ENCODE measurements around the gene AQP10. TPM values are rescaled to one million over a fixed set of nuclear protein-coding genes. Genes with fewer than 3 reads are reported as not detected.

Gene AQP10
- total RNA-seq, 2 experiments from 2014 or later: not detected

DNA sequence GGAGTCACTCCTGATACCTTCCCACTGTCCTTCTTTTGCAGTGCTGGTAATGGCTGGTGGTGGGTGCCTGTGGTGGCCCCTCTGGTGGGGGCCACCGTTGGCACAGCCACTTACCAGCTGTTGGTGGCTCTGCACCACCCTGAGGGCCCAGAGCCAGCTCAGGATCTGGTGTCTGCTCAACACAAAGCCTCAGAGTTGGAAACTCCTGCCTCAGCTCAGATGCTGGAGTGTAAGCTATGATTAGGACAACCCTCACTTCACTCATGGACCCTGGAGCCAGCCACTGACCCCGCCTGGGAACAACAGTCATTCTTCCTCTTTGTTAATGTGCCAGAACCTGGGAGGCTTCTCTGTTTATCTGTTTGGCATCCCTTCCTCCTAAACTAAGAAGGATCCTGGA lies 3.3 kb downstream of the AQP10 start:
- H3K4me3 Mint-ChIP-seq: peak overlapping the region; percentile 99
- no peaks in the 10 kb centered on the region for H3K9me3 Mint-ChIP-seq (ENCODE audit: low read depth)
- peaks cover 32% of the 10 kb centered on the region for H3K4me1 Mint-ChIP-seq
- peak overlapping the region; percentile 19 for H3K27ac Mint-ChIP-seq
- ChIA-PET CTCF (interaction anchor here (0.6 to 5.9 kb wide), 11 partner anchors 10 to 357 kb away, joined by 3 to 99 read pairs (median 4); no protein-coding TSS in a partner anchor), POLR2A (interaction anchor here (1.4 kb wide), 1 partner anchor 11 kb away, joined by 6 read pairs; no protein-coding TSS in a partner anchor)
- ATAC-seq: no peak
- H3K36me3 Mint-ChIP-seq (ENCODE audit: low read depth): peaks cover under 1% of the 10 kb centered on the region
- no peaks in the 10 kb centered on the region for H3K27me3 Mint-ChIP-seq
- no peak for DNase-seq
- intact Hi-C loops (cut with DNase I, micrococcal nuclease): loop anchor here in 1 of 2 experiments (1.0 to 2.0 kb wide), 6 partner anchors 11 to 677 kb away; partner anchors contain the start of gene ILF2

DNA sequence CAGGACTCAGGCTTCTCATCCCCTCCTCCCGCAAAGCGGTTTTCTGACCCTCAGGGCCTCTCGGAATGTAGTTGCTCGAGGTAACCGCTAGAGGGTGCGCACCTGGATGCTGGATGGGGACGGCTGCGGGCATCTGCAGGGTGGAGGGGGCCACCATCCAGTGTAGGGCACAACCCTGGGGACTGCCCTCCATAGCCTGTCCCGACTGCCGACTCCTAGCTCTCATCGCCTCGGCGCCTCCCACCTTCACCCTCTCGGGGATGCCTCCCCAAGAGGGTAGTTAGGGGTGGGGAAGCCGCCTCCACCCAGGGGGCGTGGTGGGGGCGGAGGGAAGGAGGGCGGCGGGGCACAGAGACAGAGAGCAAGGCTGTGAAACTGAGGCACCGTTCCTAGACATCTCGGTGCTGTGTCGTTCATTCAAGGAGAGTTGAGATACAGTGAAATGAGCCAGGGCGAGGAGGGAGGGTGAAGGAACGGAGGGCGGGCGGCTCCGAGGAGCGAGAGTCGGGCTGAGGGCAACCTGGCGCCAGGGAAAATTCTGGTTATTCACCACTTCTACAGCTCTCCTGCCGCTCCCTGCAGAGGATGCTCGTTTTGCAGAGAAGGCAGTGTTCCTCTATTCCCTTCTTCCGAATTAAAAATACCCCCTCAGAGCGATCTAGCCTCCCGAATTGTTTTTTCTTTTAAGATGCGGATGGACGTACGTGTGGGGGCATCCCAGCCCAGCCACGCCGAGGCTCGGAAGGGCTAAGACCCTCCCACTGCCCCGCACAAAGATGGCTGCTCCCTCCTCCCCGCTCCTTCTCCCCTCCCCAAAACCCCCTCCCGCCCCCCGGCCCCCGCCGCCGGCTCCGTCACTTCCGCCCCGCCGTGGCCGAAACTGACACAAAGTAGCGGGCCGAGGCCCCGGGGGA lies 4.0 kb downstream of the AQP10 start, which contains the start of gene ATP8B2:
Gene ATP8B2, plus strand, starts transcription at position 857 of the 914 bp plus-strand sequence. CDS start 2,617 bp downstream, outside the sequence.
- peak within 1 kb of the TSS; percentile 94 for H3K27ac Mint-ChIP-seq
- POLR2A ChIA-PET: interaction anchor here (1.4 kb wide), 1 partner anchor 10 kb away, joined by 6 read pairs; no protein-coding TSS in a partner anchor
- DNase-seq: peak; percentile 92
- peaks cover 4% of the 10 kb centered on the region for H3K36me3 Mint-ChIP-seq (ENCODE audit: low read depth)
- intact Hi-C loops (cut with DNase I, micrococcal nuclease): loop anchor here (1.0 to 5.0 kb wide), 9 partner anchors 10 to 676 kb away; partner anchors contain the start of genes ILF2 (in 1 of the 2), RPS27 (in 1 of the 2) and UBAP2L (in 1 of the 2)
- no peaks in the 10 kb centered on the region for H3K9me3 Mint-ChIP-seq (ENCODE audit: low read depth)
- H3K4me1 Mint-ChIP-seq: peaks cover 39% of the 10 kb centered on the region
- peak within 1 kb of the TSS; percentile 99 for H3K4me3 Mint-ChIP-seq
- CTCF ChIA-PET: interaction anchor here (0.6 to 5.9 kb wide), 16 partner anchors 9 to 221 kb away, joined by 3 to 99 read pairs (median 4); no protein-coding TSS in a partner anchor
- H3K27me3 Mint-ChIP-seq: no peaks in the 10 kb centered on the region
- ATAC-seq: peak; percentile 70

DNA sequence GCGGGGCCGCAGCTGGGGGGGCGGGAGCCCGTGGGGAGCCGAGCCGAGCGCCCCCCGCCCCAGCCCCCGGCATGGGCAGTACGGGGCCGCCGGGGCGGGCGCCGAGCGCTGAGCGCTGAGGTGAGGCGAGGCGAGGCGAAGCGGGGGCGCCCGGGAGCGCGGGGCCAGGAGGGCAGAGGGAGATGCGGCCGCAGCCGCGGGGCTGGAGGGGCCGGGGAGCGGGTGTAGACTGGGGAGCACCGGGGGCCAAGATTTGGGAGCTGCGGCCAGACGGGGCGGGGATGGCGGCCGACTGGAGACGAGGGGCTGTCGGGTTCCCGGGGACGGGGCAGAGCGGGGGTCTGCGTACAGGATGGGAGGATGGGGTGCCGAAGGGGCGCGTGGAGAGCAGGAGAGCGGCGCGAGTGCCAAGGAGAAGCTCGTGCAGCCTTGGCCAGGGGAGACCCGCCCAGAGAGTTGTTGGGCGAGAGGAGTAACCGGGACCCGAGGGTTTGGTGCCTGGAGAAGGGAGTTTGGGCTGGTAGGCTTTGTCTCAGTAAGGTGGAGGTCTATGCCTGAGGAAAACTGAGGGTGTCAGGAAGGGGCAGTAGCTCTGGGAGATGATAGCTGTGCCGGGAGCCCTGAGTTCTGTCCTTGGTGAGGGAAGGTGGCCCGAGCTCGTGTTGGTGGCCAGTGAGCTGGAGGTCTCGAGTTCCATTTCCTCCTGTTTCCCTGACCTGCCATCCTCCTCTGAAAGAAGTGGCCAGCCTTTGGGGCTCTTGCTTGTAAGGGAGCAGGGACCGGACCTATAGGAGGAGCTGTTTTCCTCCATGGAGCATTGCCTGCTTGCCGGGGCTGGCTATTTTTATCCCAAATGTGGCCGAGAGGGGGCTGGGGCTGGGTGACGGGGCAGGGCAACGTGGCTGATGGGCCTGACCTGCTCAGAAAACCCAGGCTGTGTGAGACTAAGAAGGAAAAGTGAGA lies 5.0 kb downstream of the AQP10 start:
- Mint-ChIP-seq H3K4me1 (peaks cover 48% of the 10 kb centered on the region), H3K9me3 (ENCODE audit: low read depth) (no peaks in the 10 kb centered on the region), H3K36me3 (ENCODE audit: low read depth) (peaks cover 8% of the 10 kb centered on the region), H3K27me3 (no peaks in the 10 kb centered on the region), H3K4me3 (peak overlapping the region; percentile 99), H3K27ac (peak overlapping the region; percentile 94)
- ATAC-seq (peak; percentile 7), DNase-seq (peak; percentile 74)
- CTCF ChIA-PET: interaction anchor here (0.6 to 5.9 kb wide), 22 partner anchors 8 to 220 kb away, joined by 3 to 99 read pairs (median 4); no protein-coding TSS in a partner anchor
- intact Hi-C loops (cut with DNase I, micrococcal nuclease): loop anchor here (1.0 to 5.0 kb wide), 7 partner anchors 106 to 675 kb away; partner anchors contain the start of genes ILF2 (in 1 of the 2), RPS27 (in 1 of the 2), UBAP2L (in 1 of the 2) and UBE2Q1 (in 1 of the 2)
- POLR2A ChIA-PET: interaction anchor here (0.6 to 1.2 kb wide), 3 partner anchors 9 to 663 kb away, joined by 3 to 6 read pairs (median 6); no protein-coding TSS in a partner anchor

DNA sequence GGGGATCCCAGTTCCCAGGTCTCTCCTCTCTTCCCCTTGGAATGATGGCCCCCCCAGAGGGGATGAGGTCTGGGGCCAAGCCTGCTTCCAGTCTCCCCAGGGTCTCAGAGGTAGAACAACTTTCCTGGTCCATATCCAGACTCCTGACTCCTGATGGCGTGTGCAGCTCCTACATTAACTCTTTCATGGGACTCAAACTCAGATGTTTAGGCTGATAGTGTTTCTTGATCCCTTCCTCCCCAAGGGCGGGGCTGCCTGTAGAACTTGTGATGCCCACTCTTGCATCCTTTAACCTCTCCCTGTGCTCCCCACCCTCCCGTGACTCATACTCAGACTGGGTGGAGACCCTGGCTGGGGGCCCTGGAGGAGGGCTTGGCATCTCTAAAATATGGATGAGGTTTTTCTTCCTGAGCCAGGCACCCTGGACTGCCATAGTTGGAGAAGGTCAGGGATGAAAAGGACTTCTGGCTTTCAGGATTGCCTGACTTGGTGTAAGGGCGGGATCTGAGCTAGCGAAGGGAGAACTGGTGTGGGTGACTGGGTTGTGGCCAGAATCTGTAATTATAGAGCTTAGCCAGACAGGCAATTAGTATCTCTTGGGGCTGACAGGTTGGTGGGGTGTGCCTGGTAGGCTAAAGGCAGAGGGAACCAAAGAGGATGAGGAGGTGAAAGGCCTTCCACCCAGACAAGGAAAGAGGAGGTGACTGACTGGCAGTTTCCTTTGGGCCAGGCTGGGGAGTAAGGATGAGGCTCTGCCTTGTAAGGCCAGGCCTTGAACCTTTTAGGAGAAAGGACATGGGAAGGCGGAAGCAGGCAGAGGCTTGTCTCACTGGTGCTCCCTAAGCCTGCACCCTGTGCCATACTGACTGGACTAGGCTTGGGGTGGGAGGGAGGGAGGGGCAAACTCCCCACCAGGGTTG lies 5.9 kb downstream of the AQP10 start:
- peak overlapping the region; percentile 99 for H3K4me3 Mint-ChIP-seq
- H3K27ac Mint-ChIP-seq: peak overlapping the region; percentile 94
- intact Hi-C loops (cut with DNase I, micrococcal nuclease): loop anchor here (1.0 to 5.0 kb wide), 4 partner anchors 144 to 335 kb away; partner anchors contain the start of genes RPS27 (in 1 of the 2) and UBE2Q1 (in 1 of the 2)
- H3K36me3 Mint-ChIP-seq (ENCODE audit: low read depth): peaks cover 17% of the 10 kb centered on the region
- no peaks in the 10 kb centered on the region for H3K27me3 Mint-ChIP-seq
- DNase-seq (peak; percentile 44), ATAC-seq (no peak)
- H3K4me1 Mint-ChIP-seq: peaks cover 54% of the 10 kb centered on the region
- POLR2A ChIA-PET: interaction anchor here (1.2 kb wide), 1 partner anchor 8 kb away, joined by 6 read pairs; no protein-coding TSS in a partner anchor
- CTCF ChIA-PET: interaction anchor here (0.5 to 5.9 kb wide), 16 partner anchors 7 to 287 kb away, joined by 3 to 99 read pairs (median 4); no protein-coding TSS in a partner anchor
- no peaks in the 10 kb centered on the region for H3K9me3 Mint-ChIP-seq (ENCODE audit: low read depth)

- Mint-ChIP-seq H3K4me3 (peak overlapping the region; percentile 70), H3K27me3 (no peaks in the 10 kb centered on the region), H3K4me1 (peaks cover 57% of the 10 kb centered on the region), H3K36me3 (ENCODE audit: low read depth) (peaks cover 25% of the 10 kb centered on the region), H3K9me3 (ENCODE audit: low read depth) (no peaks in the 10 kb centered on the region), H3K27ac (peak overlapping the region; percentile 58)
- CTCF ChIA-PET: interaction anchor here (0.5 to 5.9 kb wide), 10 partner anchors 7 to 1238 kb away, joined by 3 to 99 read pairs (median 3); no protein-coding TSS in a partner anchor
- intact Hi-C loops (cut with DNase I, micrococcal nuclease): loop anchor here (1.0 to 5.0 kb wide), 6 partner anchors 55 to 335 kb away; partner anchors contain the start of genes ADAR (in 1 of the 2), HAX1 (in 1 of the 2) and RPS27 (in 1 of the 2)
- ATAC-seq: no peak
- peak; percentile 43 for DNase-seq
- POLR2A ChIA-PET: interaction anchor here (0.6 kb wide), 1 partner anchor 136 kb away, joined by 3 read pairs; no protein-coding TSS in a partner anchor
Observed at GRCh38 chr1:154327466-154328317, 6.8 kb downstream of the AQP10 start.

DNA sequence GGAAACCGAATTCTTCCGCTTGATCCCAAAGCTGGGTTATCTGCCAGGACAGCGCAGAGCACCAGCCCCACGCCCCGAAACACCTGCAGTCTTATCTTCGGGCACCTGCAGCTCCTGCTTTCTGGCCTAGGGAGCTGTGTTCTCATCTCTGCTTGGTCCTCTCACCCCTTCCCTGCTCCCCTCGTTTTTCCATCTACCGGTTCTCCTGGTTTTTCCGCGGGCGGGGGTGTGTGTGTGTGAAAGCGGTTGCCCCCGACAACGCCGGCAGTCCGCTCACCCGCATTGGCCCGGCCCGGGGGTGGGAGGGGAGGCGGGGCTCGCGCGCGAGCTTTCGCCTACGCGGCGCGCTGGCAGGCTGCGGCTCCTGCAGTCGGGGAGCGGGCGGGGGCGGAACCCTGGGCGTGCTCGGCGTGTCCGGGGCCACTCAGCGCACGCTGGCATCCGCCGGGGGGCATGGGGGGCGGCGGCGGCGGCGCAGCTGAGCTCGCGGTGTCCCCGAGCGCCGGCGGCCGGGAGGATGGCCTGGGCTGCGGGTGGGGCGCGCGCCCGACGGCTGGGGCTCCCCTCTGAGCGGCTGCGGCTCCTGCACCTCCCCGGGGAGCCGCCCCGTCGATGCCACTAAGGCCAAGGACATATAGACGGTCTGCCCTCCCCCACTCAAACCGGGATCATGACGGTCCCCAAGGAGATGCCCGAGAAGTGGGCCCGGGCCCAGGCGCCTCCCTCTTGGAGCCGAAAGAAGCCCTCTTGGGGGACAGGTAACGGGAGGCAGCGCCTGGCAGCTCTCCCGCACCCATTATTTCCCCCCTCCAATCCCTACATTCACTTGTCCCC lies 7.6 kb downstream of the AQP10 start:
- Mint-ChIP-seq H3K27me3 (no peaks in the 10 kb centered on the region), H3K4me1 (peaks cover 57% of the 10 kb centered on the region), H3K4me3 (peak overlapping the region; percentile 70), H3K36me3 (ENCODE audit: low read depth) (peaks cover 29% of the 10 kb centered on the region), H3K27ac (no peak overlapping the region), H3K9me3 (ENCODE audit: low read depth) (no peaks in the 10 kb centered on the region)
- DNase-seq: peak; percentile 92
- POLR2A ChIA-PET: interaction anchor here (0.6 kb wide), 1 partner anchor 135 kb away, joined by 3 read pairs; no protein-coding TSS in a partner anchor
- intact Hi-C loops (cut with DNase I, micrococcal nuclease): loop anchor here (1.0 to 5.0 kb wide), 5 partner anchors 56 to 336 kb away; partner anchors contain the start of genes ADAR (in 1 of the 2), HAX1 (in 1 of the 2) and RPS27 (in 1 of the 2)
- CTCF ChIA-PET: interaction anchor here (0.6 to 1.4 kb wide), 12 partner anchors 9 to 1542 kb away, joined by 3 to 6 read pairs (median 3); no protein-coding TSS in a partner anchor
- ATAC-seq: peak; percentile 42

DNA sequence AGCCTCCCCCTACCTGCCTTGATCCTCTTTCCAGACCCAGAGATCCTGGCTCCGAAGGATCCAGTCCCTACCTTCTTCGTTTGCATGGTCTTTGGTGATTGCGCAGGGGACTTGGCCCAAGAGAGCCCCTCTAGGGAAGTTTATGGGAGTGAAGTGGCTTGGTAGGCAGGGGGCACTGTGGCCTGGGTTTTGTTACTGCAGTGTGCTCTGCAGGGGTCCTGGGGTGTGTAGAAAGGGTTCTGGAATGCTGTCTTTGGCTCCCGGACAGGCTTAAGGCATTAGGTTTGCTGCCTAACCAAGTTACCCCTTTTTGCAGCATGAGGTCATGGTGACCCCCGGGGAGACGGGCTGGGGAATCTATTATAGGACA lies 8.2 kb downstream of the AQP10 start:
- Mint-ChIP-seq H3K36me3 (ENCODE audit: low read depth) (peaks cover 32% of the 10 kb centered on the region), H3K27ac (peak overlapping the region; percentile 59)
- ATAC-seq: no peak

GRCh38 chr1:154329551-154330131 lies 8.7 kb downstream of the AQP10 start:
- Mint-ChIP-seq H3K27ac (peak overlapping the region; percentile 59), H3K4me3 (peak overlapping the region; percentile 70), H3K4me1 (peaks cover 62% of the 10 kb centered on the region), H3K36me3 (ENCODE audit: low read depth) (peaks cover 36% of the 10 kb centered on the region), H3K27me3 (no peaks in the 10 kb centered on the region), H3K9me3 (ENCODE audit: low read depth) (no peaks in the 10 kb centered on the region)
- ATAC-seq: peak; percentile 18
- intact Hi-C loops (cut with DNase I, micrococcal nuclease): loop anchor here (5.0 kb wide), 2 partner anchors 147 to 337 kb away; partner anchors contain the start of gene RPS27 (in 1 of the 2)
- ChIA-PET CTCF (interaction anchor here (0.6 to 1.4 kb wide), 15 partner anchors 8 to 1541 kb away, joined by 3 to 6 read pairs (median 4); no protein-coding TSS in a partner anchor), POLR2A (no interaction called here)
- DNase-seq: peak; percentile 60

More for the DNA sequence above, 8.2 kb downstream of the AQP10 start:
- POLR2A ChIA-PET: no interaction called here
- CTCF ChIA-PET: interaction anchor here (0.6 to 1.4 kb wide), 17 partner anchors 9 to 1542 kb away, joined by 3 to 6 read pairs (median 3); no protein-coding TSS in a partner anchor
- DNase-seq: no peak
- Mint-ChIP-seq H3K4me1 (peaks cover 60% of the 10 kb centered on the region), H3K9me3 (ENCODE audit: low read depth) (no peaks in the 10 kb centered on the region), H3K4me3 (peak overlapping the region; percentile 70), H3K27me3 (no peaks in the 10 kb centered on the region)
- intact Hi-C loops (cut with DNase I, micrococcal nuclease): loop anchor here (5.0 kb wide), 2 partner anchors 147 to 337 kb away; partner anchors contain the start of gene RPS27 (in 1 of the 2)
